GM19455 (cell line): ENCODE measurements around the gene NR6A1.

Experiments
- ATAC-seq: cut with Tn5 transposase; IDR thresholded peaks from one replicate; pipeline ENCODE4 v1.9.1; 2021; ENCODE audit not compliant: unreplicated experiment

Gene NR6A1

GRCh38 chr9:124590889-124591641 lies 180.0 kb downstream of the NR6A1 start:
- ATAC-seq = no peak

DNA sequence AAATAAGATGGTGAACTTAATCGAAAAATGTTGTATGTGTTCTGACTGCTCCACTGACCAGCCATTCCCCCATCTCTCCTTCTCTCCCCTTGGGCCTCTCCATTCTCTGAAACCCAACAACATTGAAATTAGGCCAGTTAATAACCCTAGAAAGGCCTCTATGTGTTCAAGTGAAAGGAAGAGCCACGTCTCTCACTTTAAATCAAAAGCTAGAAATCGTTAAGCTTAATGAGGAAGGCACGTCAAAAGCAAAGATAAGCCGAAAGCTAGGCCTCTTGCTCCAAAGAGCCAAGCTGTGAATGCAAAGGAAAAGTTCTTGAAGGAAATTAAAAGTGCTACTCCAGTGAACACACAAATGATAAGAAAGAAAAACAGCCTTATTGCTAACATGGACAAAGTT lies 186.5 kb downstream of the NR6A1 start:
- no peak for ATAC-seq

DNA sequence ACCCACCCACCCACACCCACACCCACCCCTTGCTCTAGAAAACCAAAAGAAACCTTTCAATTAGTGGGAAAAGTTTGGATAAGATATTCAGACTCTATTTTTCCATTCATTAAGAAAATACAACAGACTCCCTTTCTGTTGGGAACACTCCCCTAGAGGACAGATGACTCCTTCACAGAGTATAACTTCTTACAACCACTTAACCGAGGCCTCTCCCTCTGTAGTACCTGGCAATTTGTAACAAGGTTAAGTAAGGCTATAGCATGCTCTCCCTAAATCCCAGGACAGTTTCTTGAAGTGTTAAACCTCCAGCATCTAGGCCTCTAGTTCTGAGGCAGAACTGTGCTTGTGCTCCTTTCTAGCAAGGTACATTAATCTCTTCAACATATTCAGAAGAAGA lies 188.0 kb downstream of the NR6A1 start:
- no peak for ATAC-seq

DNA sequence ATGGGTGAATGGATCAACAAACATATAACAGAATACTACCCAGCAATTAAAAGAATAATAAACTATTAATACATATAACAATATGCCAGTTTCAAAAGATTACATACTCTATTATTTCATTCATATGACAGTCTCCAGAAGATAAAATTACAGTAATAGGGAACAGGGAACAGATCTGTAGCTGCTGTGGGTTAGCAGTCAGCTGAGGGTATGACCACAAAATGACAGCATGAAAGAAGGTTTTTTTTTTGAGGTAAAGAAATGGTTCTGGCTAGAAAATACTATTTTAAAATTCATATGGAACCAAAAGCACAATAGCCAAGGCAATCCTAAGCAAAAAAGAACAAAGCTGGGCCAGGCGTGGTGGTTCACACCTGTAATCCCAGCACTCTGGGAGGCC lies 190.9 kb downstream of the NR6A1 start:
- no peak for ATAC-seq

DNA sequence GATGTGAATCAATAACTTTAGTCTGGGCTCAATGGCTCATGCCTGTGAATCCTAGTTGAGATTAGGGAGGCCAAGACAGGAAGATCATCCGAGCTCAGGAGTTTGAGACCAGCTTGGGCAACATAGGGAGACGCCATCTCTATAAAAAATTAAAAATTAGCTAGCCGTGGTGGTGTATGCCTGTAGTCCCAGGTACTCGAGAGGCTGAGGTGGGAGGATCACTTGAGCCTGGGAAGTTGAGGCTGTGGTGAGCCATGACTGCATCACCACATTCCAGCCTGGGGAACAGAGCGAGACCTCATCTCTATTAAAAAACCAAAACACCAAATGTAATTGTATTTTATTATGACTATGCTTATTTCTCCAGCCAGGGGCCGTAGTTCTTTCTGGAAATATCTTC lies 194.4 kb downstream of the NR6A1 start:
- ATAC-seq = no peak

GRCh38 chr9:124574534-124575375 lies 196.4 kb downstream of the NR6A1 start:
- ATAC-seq = no peak

- ATAC-seq = no peak
Measured at GRCh38 chr9:124570942-124571666, 200.0 kb downstream of the NR6A1 start.

DNA sequence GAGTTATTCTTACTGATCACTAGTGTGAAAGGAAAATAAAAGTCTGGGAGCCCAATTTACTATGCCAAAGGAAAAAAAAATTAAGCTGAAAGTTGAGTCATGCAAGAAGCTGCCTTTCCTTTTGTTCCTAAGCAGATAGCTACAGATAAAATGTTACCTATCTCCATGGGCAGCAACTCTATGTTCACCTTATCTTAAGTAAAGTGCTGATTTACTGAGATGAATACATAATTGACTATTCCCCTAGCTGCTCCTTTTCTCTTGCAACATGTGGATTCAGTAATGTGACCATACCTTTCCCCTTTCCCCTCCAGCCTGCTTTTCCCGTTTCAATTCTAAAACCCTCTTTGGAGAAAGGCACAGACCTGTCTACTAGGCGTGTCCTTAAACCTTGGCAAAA lies 201.2 kb downstream of the NR6A1 start:
- no peak for ATAC-seq

GRCh38 chr9:124567362-124567761 lies 203.7 kb downstream of the NR6A1 start:
- no peak for ATAC-seq

- no peak for ATAC-seq
Measured at GRCh38 chr9:124562328-124562727, 208.8 kb downstream of the NR6A1 start.

DNA sequence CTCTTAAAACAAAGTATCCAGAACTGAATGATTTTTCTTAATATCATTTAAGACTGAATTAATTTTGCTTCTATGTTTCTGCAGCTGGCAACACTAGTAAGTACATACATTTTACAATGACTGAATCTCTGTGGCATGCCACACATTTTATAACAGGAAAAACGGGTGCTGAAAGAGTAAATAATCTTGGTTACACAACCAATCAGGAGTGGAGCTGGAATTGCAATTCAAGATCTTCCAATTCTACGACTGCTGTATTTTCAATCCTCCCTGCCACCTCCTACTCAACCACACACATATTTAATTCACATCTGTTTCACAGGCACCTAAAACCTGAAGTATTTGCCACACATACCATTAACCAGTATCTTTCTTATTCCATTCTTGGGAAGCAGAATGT lies 211.2 kb downstream of the NR6A1 start:
- no peak for ATAC-seq

- ATAC-seq = no peak
Measured at GRCh38 chr9:124558777-124559470, 212.2 kb downstream of the NR6A1 start.

DNA sequence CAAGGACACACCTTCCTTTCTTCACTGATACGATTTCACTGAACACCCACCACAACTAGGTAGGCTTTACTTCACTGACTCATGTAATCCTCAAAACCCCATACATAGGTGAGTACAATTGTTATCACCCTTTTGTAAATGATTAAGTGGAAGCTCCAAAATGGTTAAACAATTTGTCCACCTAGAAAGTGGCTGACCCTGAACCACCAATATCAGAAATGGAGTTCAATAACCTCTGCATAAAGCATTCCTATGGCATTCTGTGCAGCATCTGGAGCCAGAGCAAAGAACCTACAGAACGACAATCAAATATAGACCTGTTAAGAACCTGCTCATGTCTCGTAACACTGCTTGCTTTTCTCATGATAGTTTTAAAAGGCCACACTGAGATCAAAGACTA lies 213.2 kb downstream of the NR6A1 start:
- ATAC-seq = no peak

GRCh38 chr9:124555043-124555442 lies 216.1 kb downstream of the NR6A1 start:
- ATAC-seq = no peak

DNA sequence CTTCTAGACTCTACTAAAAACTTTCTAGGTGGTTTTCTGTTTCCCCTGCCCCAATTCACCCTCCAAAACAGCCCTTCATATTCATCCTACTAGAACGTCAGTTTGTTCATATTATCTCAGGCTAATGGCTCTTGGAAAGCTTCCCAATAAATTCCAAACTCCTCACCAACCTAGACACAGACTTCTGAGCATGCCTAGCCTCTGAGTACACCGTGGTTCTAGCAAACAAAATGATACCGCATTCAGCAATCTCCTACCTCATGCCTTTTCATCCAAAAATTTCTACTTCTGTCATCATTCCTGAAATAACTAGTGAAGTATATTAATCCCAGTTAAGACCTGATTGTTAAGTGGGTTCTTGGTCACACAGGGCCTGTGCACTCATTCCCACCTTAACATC lies 217.4 kb downstream of the NR6A1 start:
- ATAC-seq = no peak

GRCh38 chr9:124552273-124552605 lies 218.9 kb downstream of the NR6A1 start:
- ATAC-seq = no peak

DNA sequence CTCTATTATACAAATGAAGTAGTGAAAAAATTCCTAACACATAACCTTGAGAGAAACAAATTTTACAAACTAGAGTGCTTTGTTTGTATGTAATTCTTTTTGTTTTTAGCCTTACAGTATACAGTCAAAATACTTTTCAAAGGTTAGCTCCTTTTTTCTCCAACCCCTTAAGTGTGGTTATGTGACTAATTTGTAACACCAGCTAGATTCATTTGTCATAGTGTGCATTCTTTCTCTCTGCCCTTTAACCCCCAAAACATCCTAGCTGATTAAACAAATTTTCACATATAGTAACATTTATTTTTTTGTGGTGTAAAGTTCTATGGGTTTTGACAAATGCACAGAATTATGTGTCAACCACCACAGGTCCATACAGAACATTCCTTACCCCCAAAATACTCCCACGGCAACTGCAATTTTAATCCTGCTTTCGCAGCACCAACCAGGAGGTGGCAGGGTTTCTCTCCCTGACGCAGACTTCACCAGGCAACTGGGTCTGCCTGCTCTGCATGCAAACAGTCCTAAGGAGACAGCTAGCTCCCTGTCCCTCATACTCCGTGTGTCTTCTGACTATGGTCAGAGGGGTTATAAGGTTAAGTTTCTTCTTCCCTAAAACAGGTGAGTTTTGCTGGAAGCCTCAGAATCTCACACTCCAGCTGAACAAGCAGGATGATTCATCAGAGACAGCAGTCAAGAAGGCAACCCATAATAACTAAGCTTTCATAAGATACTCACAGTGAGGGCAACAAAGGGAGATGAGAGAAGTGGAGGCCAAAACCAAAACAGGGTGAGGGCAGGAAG lies 219.4 kb downstream of the NR6A1 start:
- ATAC-seq = no peak

- ATAC-seq = no peak
Measured at GRCh38 chr9:124550072-124550471, 221.0 kb downstream of the NR6A1 start.

DNA sequence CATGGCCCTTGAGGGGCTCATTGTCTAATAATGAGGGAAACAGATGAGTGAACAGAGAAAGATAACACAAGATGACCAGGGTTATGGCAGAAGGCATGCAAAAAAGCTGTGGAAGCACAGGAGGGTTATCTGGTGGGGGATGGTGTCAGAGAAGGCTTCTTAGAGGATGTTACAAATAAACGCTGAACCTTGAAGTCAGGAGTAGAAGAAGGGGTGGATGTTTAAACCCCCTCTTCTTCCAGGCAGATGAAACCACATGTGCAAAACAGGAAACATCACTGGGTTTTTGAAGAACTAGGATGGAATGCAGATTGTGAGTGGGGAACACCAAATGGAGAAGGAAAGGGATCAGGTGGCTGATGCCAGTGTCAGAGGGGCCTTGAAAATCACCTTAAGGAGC lies 222.1 kb downstream of the NR6A1 start:
- ATAC-seq = no peak

GRCh38 chr9:124544535-124544934 lies 226.6 kb downstream of the NR6A1 start:
- no peak for ATAC-seq
